Activated naive CD4-positive, alpha-beta T cell treated with anti-CD3 and anti-CD28 coated beads, Interleukin-2, amount 50 U/mL, for 16 hours (primary cell): ENCODE measurements around the gene METTL24.
"Not testable (repeated sequence)": the region's sequence is repeated elsewhere in the genome, so short reads cannot be mapped to it uniquely, and the experiment has no call there.

Experiments
- DNase-seq: peaks from one replicate; pipeline ENCODE4 v3.0.0-alpha.2; 2020

The METTL24 gene

DNA sequence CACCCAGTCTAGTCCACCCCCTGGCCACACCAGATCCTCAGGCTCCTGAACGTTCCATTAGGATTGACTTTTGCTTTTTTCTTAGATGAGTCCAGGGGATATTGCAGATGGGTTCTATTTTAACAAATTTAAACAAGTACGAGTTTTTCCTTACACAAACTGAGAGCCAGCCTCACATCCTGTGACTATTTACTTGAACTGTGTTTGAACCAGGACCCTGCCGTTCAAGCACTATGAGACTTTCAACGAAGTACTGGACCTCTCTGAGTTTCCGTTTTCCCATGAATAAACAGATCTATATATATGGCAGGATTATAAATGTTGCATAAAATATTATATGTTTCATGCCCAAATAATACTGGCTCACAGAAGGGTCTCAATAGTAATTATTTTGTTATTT is 1.4 kb upstream of the METTL24 start:
- no peak for DNase-seq

DNA sequence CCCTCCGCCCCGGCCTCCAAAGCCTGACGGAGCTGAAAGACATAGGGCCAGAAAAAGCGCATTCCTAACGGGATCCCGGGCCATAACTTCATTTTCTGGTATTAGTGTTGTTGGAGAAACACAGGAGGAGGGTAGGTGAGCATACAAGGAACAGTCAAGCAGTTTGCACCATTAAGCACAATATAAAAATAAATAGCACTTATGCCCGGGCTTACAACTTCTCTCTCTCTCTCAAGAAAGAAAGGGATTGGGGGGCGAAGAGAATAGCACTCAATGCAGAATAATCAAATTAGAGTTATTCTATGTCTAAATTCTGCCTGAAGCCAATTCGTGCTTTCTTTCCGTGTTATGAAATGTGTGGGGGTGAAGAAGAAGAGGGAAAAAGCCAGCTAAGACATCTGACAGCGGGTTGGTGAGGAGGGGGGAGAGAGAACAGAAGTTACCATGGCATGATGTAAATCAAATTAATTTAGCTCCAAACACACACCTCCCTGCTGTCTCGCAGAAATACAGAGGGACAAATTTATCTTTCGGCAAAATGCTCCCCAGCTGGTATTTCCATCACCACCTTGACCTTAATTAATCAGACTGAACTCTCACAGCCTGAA is 508 bp upstream of the METTL24 start:
- DNase-seq = no peak

DNA sequence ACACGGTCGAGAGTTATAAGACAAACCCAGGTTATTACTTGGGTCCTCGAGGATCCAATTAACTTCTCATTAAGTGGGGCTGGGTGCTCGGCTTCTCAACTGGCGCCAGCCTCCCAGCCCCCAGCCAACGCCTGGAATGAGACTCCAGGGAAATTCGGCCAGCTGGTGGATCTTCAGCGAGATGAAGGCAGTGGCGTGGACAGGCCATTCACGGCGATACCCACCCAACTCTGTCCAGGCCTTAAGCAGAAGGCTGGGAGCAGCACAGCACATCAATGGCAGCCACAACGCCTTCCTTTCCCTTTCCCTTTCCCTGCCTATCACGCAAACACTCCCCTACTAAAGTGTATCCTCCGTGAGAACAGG is 868 bp downstream of the METTL24 start:
- no peak for DNase-seq

DNA sequence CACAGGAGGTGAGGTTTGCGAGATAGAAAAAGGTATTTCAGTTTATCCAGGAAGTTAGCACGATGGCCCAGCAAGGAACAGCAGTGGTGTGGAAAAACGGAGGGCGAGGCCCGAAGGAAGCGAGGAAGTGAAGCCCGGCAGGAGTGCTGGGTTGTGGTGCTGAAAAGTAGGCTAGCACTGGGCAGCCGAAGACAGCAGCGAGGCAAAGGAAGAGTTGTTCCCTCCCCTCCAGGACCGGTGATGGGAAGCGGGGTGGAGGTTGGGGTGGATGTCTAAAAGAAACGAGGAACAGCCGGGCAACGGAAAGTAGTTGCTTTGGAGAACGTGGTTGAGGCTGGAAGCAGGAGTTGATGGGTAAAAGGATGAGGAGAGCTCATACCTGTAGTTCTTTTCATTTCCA is 1.4 kb downstream of the METTL24 start:
- DNase-seq = no peak

DNA sequence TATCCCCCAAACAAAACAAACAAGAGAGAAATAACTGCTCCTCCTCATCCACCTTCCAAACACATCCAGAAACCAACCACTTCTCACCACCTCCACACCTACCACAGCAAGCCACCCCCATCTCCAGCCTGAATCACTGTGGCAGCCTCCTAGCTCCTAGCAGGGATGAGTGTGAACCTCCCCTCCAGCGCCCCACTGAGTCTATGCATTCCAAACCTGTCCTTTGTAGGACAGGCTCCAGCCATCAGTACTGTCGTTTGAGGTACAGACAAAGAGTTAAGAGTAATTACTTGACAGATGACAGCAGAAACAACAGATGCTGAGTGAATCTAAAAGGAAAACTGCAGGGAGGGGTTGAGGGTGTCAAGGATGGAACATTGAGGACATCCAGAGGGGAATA is 2.4 kb downstream of the METTL24 start:
- DNase-seq = no peak

DNA sequence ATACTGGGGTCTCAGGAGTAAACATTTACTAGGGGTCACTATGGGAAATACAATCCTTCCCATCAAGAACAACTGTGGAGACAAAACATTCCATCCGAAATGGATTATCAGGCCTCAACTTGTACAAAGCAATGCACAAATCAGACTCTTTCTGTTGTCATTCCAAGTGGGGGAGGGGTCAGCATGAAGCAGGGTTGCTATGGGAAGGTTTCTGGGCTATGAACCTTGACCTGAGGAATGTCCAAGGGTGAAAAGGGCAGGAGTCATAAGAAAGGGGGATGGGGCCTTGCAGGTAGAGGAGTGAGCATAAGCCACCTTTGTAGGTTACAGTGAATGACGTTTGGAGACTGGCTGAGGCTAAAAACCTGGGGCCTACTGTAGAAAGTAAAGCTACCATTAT is 3.1 kb downstream of the METTL24 start:
- no peak for DNase-seq

DNA sequence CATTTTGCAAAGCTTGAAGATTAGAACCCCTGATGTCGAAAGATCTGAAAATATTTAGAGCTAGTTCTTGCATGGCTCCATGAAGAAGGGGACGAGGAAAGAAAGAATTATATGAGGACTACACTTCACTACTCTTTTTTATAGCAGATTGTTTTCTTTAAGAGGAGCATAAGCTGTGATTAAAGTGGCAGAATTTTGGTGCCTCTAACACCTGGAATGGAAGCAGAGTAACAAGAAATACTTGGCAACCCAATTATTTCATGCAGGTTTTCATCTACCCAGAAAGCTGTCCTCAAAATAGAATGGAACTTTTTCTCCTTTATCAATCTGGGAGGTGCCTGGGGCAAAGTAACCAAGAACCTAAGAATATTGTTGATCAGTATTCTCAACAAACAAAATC is 4.0 kb downstream of the METTL24 start:
- DNase-seq = no peak

DNA sequence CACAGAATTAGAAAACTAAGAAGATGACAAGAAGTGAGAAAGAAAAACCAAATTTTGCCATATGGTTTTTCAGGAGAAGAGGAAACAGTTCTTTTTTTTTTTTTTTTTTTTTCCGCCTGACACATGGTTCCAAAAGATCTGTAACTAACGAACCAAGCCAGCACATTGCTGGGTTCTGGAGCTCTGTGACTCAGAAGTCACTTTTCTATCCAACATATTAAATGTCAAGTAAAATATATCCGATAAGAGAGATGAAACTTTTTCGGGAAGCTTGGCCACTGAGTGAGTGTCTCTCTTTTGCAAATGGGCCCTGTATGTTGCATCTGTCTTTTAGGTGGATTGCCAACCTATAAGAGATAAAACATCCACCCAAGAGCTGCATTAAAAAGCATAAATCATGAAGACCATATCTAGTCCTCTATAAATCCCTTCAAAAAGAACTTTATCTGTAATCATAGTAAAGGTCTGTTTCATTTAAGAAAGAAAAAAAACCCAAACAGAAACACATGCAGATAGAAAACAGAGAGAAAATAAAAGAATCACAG is 4.6 kb downstream of the METTL24 start:
- DNase-seq = no peak

DNA sequence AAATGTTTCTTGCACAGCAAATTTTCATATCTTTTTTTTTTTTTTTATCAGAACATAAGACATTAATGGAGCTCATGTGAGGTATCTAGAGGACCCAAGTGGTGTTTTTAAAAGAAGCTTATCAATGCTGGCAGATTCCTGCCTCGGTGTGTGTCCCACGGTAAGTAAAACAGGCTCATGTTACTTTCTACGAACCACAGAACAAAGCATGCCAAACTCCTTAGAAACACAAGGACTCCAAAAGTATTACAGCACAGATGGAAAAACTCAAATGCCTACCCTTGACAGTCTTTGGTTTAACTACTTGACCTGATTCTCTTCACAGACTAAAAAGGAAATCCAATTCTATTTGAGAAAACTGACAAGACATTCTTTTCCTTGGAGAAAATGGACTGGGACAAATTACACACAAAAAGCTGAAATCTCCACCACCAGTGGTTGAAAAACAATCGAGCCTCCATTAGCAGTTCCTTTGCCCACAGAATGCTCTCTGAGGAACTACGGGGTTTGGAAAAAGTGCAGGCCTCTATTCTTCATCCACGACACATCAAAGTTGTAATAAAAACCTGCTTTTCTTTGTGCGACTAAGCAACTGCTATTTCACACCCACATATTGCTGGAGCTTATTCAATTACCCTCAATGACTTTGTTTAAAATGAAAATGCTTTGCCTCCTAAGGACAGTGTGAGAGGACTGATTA is 5.4 kb downstream of the METTL24 start:
- no peak for DNase-seq

DNA sequence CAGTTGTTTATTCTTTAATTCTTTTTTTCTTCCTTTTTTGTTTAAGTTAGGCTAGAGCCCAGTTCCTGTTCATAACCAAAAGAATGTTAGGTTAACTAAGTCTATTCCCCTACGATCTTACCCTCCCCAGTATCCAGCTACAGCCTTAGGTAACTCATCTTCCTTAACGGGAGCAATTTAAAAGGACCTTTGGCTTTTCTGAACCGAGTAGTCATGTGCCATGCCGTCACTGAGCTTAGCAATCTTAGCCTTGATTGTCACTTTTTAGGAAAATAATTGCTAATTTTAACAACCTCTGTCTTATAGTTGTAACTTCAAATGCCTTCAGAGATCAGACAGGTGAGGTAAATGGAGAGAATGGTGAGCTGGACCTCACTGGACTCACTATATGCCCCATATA is 6.2 kb downstream of the METTL24 start:
- DNase-seq = no peak

DNA sequence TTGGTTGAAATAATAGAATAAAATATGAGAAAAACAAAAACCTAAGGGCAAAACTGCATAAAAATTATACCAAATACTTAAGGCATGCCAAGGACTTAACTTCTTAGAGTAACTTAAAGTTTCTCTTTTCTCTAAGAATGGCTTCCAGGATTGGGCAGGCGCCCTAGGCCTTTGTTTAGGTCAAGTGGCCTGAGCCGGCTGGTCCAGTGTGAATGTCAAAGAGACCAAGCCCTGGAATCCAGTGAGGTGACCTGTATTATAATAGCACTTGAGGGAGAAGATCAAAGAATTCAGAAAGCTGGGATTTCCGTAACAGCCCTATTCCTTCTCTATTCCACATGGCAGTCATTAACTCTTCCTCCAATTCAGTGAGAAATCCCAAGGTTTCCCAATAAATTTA is 6.6 kb downstream of the METTL24 start:
- no peak for DNase-seq

DNA sequence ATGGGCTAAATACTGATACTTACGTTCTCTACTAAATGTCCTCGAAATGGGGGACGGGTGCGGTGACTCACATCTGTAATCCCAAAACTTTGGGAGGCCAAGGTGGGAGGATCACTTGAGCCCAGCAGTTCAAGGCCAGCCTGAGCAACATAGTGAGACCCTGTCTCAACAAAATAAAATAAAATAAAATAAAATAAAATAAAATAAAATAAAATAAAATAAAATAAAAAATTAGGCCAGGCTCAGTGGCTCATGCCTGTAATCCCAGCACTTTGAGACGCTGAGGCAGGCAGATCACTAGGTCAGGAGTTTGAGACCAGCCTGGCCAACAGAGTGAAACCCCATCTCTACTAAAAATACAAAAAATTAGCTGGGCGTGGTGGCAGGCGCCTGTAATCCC is 7.6 kb downstream of the METTL24 start:
- DNase-seq = not testable (repeated sequence)

DNA sequence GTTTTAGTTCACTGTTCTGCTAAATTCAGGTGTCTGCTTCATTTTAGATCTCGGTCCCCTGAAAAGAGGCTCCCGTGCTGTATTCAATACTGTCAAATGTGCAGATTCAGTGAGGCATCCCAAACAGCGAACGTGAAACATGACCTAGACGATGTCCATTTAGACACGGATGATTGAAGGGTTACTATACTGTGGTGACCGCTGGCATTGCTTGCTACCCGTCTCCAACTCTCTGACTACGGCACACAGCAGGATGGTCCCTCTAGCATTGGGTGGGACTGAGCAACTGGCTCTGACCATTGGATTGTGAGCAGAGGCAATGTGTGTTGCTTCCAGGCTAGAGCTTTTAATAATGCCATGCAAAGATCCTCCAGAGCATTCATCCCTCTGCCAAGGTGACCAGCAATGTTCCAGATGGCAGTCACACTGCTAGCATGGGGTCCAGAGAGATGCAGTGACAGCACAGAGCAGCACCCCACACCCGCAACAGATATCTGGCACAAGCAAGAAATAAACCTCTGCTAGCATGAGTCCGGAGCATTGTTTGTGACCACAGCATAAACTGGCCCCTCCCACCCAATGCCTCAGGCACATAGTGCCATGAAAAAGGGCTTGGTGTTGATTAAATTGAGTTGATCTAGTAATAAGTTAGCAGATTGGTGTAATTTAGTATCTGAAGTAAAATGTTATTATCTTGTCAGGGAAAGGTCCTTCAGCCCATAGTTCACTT is 9.0 kb downstream of the METTL24 start:
- DNase-seq = no peak

DNA sequence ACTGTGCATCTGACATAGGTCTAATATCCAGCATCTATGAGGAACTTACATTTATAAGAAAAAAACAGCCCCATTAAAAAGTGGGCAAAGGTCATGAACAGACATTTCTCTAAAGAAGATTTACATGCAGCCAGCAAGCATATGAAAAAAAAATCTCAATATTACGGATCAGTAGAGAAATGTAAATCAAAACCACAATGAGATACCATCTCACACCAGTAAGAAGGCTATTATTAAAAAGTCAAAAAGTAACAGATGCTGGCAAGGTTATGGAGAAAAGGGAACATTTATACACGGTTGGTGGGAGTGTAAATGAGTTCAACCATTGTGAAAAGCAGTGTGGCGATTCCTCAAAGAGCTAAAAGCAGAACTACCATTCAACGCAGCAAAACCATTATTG is 13.1 kb downstream of the METTL24 start:
- DNase-seq = no peak

DNA sequence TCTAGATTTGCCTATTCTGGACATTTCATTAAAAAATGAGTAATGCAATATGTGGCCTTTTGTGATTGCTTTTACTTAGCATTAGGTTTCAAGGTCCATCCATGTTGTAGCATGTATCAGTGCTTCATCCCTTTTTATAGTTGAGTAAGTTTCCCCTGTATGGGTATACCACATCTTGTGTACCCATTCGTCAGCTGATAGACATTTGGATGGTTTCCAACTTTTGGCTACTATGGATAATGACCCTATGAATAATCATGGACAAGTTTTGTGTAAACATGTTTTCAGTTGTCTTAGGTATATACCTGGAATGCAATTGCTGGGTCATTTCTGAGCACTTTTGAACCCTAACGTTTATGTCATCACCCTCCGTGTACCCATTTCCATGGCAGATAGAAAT is 15.4 kb downstream of the METTL24 start:
- no peak for DNase-seq

DNA sequence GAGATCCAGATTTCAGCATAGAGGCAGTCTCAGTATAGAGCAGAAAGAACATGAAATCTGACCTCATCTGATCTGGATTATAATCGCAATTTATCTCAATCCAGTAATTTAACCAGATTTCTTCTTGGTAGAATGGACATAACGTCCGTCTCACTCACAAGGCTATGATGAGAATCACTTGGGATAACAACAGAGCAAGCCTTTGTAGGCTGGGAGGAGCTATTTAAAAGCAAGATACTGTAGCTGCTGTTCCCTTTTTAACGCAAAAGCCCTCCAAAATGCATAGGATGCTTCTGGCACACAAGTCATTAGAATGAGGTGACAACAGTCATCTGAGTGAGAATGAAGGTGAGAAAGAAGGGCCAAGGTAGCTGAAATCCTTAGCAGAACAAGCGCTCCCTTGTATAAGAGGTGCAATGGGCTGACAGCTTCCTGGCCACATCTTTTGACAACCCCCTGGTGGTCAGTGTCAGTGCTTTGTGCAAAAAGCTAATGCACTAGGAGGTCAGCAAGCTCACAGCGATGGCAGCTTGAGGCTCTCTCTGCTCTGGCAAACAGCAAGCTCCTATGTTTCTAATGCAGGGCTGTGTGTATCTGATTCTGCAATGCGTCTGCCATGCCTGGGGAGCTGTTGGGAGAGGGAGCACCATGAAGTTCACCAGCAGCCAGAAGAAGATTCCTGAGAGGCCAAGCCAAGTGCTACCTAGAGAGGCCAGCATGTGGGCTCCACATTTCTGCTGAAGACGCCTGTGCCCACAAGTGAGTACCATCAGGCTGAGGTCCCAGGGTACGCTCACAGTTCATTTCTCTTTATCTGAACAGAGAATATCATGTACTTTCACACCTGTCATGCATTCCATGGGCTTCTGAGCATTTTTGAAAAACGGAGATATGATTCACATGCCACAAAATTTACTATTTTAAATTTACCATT is 16.2 kb downstream of the METTL24 start:
- no peak for DNase-seq

DNA sequence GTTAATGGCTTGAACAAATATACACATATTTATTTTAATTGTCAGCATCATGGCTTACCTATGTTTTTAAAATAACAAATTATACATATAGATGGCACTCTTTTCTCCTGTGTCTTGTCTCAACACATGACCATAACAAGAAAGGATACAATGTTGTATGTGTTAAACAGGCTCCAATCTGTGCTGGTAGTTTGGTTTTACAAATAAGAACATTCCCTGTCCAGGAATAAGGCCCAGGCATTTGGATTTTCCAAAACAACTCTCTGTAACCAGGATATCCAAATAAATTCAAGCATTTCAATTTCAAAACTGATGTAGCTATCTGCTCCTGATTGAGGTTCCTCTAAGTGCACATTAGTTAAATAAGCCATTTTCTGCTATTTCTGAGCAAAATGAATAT is 17.1 kb downstream of the METTL24 start:
- DNase-seq = no peak

DNA sequence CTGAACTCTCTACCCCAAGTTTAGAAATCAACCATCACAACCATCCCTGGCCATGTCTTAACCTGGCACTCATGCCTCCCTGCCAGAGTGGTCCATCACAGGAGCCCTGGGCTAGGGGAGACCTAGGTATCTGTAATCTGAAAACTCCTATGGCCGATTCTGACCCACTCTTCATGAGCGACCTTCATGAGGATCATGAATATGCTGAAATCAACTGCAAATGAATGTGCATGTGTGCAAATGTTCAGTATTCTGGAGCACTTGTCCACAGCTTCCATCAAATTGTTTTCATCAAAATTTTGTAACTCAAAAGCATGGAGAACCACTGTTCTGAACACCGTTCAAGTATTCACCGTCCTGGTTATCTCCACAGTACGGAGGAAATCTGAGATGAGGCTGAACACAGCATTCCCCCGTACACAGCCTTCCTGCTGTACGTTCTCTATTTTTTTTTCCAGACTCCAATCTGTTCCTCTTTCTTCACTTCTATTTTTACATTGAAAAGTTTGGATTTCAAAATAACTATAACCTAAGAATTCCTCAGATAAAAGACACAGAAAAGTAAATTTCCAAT is 17.7 kb downstream of the METTL24 start:
- DNase-seq = no peak

DNA sequence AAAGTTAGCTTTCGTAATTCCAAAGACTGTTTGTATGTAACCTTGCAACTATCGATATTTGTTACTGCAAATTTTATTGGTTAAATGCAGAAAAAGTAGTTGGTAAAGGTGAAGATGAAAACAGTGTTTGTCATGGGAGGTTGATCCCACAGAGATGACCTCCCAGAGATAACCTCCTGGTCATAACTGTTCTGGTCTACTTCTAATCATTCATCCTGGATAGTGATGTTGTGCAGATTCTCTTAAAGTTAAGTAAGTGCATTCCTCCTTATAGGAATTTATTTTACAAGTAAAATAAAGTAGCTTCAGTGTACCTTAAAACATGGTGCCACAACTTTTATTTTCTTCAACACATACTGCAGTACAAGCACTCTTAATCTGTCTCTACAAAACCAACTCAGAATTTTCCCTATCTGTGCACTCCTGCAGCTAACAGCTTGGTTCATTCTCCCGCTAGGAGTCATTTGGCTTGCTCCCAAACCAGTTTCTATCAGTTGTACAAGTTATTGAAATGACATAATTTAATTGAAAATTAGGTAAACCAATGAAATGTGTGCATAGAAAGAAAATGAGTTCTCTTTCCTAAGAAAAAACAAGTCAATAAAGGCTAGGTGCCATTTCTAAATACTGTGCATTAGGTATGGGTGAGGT is 19.2 kb downstream of the METTL24 start:
- no peak for DNase-seq

DNA sequence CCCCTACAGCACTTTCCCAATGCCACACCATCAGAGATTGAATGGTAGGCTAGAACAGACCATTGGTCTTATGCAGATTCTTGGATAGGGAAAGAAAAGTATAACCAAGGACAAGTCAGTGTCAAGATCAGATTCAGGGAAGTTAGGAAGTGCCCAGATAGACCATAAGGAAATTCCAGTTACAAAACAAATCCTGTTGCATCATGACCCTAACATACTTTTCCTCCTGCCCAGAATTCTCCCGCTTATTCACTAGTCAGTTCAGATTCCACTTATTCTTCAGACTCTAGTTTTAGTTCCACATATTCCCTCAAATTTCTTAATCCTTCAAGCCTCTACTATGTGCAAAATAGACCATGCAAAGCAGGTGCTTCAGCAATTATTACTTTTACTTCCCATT is 20.7 kb downstream of the METTL24 start:
- no peak for DNase-seq

DNA sequence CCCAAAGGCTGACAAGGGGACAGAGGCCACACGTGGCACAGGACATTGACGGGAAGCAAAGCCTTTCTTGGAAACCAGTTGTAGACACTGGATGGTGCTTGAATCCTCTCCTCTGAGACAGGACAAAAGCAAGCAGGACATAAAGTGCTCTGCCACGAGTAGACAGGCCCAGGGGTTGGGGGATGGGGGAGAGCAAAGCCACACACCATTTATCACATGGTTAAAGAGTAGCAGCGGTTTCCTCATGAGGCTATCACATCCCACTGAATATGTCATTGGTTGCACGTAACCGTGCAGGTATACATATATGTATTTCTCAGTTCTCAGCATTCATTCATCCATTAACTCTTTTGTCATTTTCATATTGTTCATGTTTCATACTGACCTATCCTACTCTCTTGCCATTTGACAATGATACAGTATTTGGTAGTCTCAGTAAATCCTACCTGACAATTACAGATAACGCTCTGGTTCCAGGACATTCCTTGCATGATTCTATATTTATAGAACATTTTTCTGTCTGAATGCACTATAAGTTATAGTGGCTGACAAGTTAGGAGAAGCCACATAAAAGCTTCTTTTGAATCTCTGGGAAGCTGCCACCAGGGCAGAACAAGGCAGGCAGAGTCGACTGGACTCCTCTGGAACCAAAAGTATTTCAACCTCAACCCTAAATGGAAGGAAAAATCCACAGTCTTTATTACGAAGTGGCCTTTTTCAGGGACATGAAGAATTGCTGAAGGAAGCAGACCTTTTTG is 23.5 kb downstream of the METTL24 start:
- DNase-seq = no peak
